ENCODE data around the gene PSEN1. TPM values are rescaled to one million over a fixed set of nuclear protein-coding genes. Genes with fewer than 3 reads are reported as not detected.

PSEN1 gene

Small RNA genes within 50 kb of the gene (small RNA-seq; reads per million reads assigned to genes)
- not detected for gene AC004858.1 (ENCODE audit: insufficient read depth)
- gene RNU6-419P (ENCODE audit: insufficient read depth) = not detected
